Adipocyte (in vitro differentiated cells): Measurements from ENCODE around the gene ITGBL1.

Experiments used
- DNase-seq: peaks from one replicate; pipeline ENCODE4 v3.0.0-alpha.2; 2015; ENCODE audit warnings: low read depth
- H3K27me3 ChIP-seq: replicated peaks from 2 replicates; pipeline ENCODE4 v1.7.0; 2013; ENCODE audit warnings: mild to moderate bottlenecking, low read length, moderate library complexity; ENCODE audit not compliant: control insufficient read depth, insufficient read depth
- H3K36me3 ChIP-seq: 2 replicates; pipeline ENCODE4 v1.7.0; 2013; ENCODE audit warnings: low read length, mild to moderate bottlenecking, moderate library complexity; ENCODE audit not compliant: control insufficient read depth, insufficient read depth, severe bottlenecking
- H3K4me1 ChIP-seq: 2 replicates; pipeline ENCODE4 v1.7.0; 2013; ENCODE audit warnings: mild to moderate bottlenecking, low read length, moderate library complexity; ENCODE audit not compliant: control insufficient read depth, insufficient read depth
- H3K4me3 ChIP-seq: 2 replicates; pipeline ENCODE4 v1.7.0; 2013; ENCODE audit warnings: mild to moderate bottlenecking, low read length, moderate library complexity
- H3K9ac ChIP-seq: 2 replicates; pipeline ENCODE4 v1.7.0; 2013; ENCODE audit warnings: mild to moderate bottlenecking, low read length, moderate library complexity
- H3K9me3 ChIP-seq: 2 replicates; pipeline ENCODE4 v1.7.0; 2013; ENCODE audit warnings: mild to moderate bottlenecking, low read length, moderate library complexity; ENCODE audit not compliant: control insufficient read depth

Gene ITGBL1

GRCh38 chr13:101660711-101661110 lies 208.2 kb downstream of the ITGBL1 start:
- H3K4me3 ChIP-seq, result no peak overlapping the region
- H3K4me1 ChIP-seq, result no peaks in the 10 kb centered on the region
- H3K36me3 ChIP-seq, result no peaks in the 10 kb centered on the region
- H3K27me3 ChIP-seq, result no peaks in the 10 kb centered on the region
- no peak for DNase-seq
- H3K9me3 ChIP-seq, result no peaks in the 10 kb centered on the region
- H3K9ac ChIP-seq, result no peak overlapping the region

DNA sequence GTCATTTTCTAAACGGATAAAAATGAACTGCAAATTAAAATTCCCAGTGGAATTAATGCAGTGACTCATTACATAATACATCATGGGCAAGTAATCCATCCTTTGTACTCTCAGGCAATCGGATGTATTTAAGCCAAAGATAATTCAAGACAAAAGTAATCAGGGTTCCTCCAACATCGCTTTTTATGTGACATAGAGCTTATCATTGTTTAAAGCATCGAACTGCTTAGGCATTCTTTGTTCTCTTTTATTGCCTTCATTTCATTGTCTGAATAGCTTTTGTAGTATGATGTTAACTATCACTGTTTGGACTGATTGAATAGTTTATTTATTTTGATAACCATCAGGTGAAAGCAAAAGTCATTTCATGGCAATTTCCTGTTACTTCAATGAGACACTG lies 209.4 kb downstream of the ITGBL1 start:
- no peaks in the 10 kb centered on the region for H3K9me3 ChIP-seq
- no peaks in the 10 kb centered on the region for H3K4me1 ChIP-seq
- no peak for DNase-seq

DNA sequence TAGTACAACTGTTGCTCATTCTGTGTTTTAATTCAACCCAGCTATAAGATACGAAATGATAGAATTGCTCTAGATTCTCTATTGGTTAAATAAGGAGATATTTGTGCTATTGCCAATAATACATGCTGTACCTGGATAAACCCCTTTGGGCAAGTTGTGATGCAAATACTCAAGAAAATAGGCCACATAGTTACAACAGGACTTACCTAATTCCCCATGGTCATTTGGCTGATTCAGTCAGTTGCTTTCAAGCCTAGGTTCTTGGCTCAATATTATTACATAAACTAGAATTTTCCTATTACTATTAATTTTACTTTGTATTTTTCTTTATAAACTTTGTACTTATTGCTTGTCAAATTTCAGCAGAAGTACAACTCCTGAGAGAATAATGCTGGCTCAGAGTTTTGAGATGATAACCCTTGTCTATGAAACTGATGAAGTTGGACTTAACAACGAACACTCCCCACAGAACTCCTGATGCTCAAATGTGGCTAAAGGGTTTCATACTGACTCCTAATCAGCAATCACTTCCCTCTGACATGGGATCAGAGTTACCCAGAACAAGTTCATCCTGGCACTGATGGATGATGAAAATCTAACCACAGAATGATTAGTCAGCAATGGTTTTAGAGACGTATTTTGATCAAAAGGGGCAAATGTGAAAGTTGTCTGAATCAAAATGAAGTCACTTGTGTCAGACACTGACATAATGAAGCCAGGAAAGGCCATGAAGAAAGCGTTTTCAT lies 221.1 kb downstream of the ITGBL1 start:
- H3K9ac ChIP-seq, result no peak overlapping the region
- no peaks in the 10 kb centered on the region for H3K27me3 ChIP-seq
- H3K9me3 ChIP-seq, result no peaks in the 10 kb centered on the region
- DNase-seq, result no peak
- H3K36me3 ChIP-seq, result peaks cover 3% of the 10 kb centered on the region
- H3K4me3 ChIP-seq, result no peak overlapping the region
- no peaks in the 10 kb centered on the region for H3K4me1 ChIP-seq

More for the DNA sequence above, 209.4 kb downstream of the ITGBL1 start:
- Histone ChIP-seq H3K4me3 (no peak overlapping the region), H3K9ac (no peak overlapping the region), H3K36me3 (no peaks in the 10 kb centered on the region), H3K27me3 (no peaks in the 10 kb centered on the region)

GRCh38 chr13:101681834-101682233 lies 229.4 kb downstream of the ITGBL1 start:
- no peaks in the 10 kb centered on the region for H3K36me3 ChIP-seq
- no peak overlapping the region for H3K9ac ChIP-seq
- H3K4me1 ChIP-seq, result peaks cover 14% of the 10 kb centered on the region
- no peaks in the 10 kb centered on the region for H3K27me3 ChIP-seq
- DNase-seq, result peak; percentile 30
- no peak overlapping the region for H3K4me3 ChIP-seq
- no peaks in the 10 kb centered on the region for H3K9me3 ChIP-seq

- no peak for DNase-seq
- Histone ChIP-seq H3K4me3 (no peak overlapping the region), H3K36me3 (no peaks in the 10 kb centered on the region), H3K9me3 (no peaks in the 10 kb centered on the region), H3K9ac (no peak overlapping the region), H3K4me1 (peaks cover 14% of the 10 kb centered on the region), H3K27me3 (no peaks in the 10 kb centered on the region)
Observed at GRCh38 chr13:101686003-101686402, 233.5 kb downstream of the ITGBL1 start.

- Histone ChIP-seq H3K9me3 (no peaks in the 10 kb centered on the region), H3K9ac (no peak overlapping the region), H3K4me3 (no peak overlapping the region), H3K27me3 (no peaks in the 10 kb centered on the region), H3K36me3 (peaks cover 27% of the 10 kb centered on the region), H3K4me1 (peaks cover 13% of the 10 kb centered on the region)
- no peak for DNase-seq
Observed at GRCh38 chr13:101690871-101691270, 238.4 kb downstream of the ITGBL1 start.

DNA sequence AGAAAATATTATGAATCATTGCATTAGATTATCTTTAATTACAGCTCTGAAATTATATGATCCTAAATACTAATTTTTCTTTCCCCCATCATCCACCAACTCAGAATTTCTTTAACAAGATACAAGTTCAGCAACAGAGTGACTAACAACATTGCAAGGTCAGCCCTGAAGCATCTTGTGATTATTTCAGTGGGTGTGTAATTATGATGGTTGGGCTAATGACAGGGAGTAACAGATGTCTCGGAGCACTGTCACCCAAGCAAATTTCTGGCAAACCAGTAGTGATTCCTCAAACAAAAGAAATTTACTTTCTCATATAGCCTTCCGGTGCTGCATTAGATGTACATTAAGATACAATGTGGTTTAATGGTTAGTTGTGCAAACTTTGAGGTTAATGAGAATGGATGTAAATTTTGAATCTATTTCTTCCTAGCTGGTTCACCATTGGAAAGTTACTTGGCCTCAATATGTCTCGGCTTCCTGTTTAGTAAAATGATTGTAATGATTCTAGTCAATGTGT lies 238.9 kb downstream of the ITGBL1 start:
- DNase-seq, result no peak
- H3K4me1 ChIP-seq, result peaks cover 18% of the 10 kb centered on the region

DNA sequence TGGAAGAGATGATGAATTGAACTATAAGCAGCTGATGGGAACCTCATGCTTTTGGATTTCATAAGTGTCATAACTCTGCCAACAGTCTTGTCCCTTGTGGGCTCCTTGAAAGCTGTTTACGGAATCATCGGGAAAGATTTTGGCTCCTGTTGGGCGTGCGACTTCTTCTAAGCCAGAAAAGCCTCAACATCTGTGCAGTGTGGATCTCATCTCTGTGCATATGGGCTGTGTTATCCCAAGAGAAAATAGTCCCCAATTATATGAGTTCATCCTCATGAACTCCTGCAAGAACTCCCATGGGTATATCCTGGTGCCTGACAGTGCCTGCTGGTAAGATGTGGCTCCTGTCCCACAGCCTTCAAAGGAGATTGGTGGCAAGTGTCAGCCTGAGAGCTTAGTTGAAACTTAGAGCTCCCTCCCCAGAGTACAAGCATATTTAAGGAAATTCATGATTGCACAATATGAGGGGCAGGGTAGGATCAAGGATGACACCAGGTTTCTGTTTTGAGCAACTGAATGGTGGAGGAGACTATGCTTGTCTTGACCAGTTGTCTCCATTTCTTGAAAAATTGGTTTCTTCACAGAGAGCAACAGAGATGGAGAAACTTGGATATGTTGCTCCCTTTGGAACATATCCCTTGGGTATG lies 243.5 kb downstream of the ITGBL1 start:
- H3K27me3 ChIP-seq, result no peaks in the 10 kb centered on the region
- DNase-seq, result no peak
- peaks cover 49% of the 10 kb centered on the region for H3K4me1 ChIP-seq
- H3K9ac ChIP-seq, result no peak overlapping the region
- peaks cover 36% of the 10 kb centered on the region for H3K36me3 ChIP-seq
- no peak overlapping the region for H3K4me3 ChIP-seq
- H3K9me3 ChIP-seq, result no peaks in the 10 kb centered on the region

More for the DNA sequence above, 238.9 kb downstream of the ITGBL1 start:
- H3K9ac ChIP-seq, result no peak overlapping the region
- H3K27me3 ChIP-seq, result no peaks in the 10 kb centered on the region
- no peaks in the 10 kb centered on the region for H3K9me3 ChIP-seq
- H3K4me3 ChIP-seq, result no peak overlapping the region
- H3K36me3 ChIP-seq, result peaks cover 32% of the 10 kb centered on the region

GRCh38 chr13:101697745-101698144 lies 245.3 kb downstream of the ITGBL1 start:
- Histone ChIP-seq H3K27me3 (no peaks in the 10 kb centered on the region), H3K9ac (no peak overlapping the region), H3K36me3 (peaks cover 39% of the 10 kb centered on the region), H3K4me1 (peaks cover 45% of the 10 kb centered on the region), H3K9me3 (no peaks in the 10 kb centered on the region), H3K4me3 (no peak overlapping the region)
- DNase-seq, result no peak

DNA sequence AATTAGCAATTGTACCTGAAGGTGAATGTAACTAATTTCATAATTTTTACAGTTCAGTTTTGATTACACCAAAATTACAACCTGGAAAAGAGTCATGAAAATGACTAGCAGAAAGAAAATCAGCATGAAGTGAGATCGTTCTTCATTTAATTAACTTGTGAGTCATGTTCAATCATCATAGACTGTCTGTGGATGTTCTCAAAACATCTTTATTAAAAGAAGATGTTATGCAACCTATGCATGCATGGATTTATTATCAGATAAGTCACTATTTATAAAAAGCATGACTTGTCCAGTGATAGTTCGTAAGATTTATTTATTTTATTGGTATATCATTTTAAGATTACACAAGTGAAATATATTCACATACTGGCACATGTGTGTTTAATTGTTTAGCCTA lies 245.9 kb downstream of the ITGBL1 start:
- Histone ChIP-seq H3K4me3 (no peak overlapping the region), H3K27me3 (no peaks in the 10 kb centered on the region), H3K4me1 (peaks cover 45% of the 10 kb centered on the region), H3K9ac (no peak overlapping the region), H3K9me3 (no peaks in the 10 kb centered on the region), H3K36me3 (peaks cover 33% of the 10 kb centered on the region)
- DNase-seq, result peak; percentile 41

GRCh38 chr13:101700598-101700997 lies 248.1 kb downstream of the ITGBL1 start:
- H3K27me3 ChIP-seq, result no peaks in the 10 kb centered on the region
- peak overlapping the region; percentile 46 for H3K9ac ChIP-seq
- DNase-seq, result peak; percentile 81
- H3K9me3 ChIP-seq, result no peaks in the 10 kb centered on the region
- peaks cover 41% of the 10 kb centered on the region for H3K4me1 ChIP-seq
- H3K36me3 ChIP-seq, result peaks cover 20% of the 10 kb centered on the region
- H3K4me3 ChIP-seq, result no peak overlapping the region
